Neural cell (in vitro differentiated cells): ENCODE results near the gene DLGAP4.

Experiments
- CTCF ChIP-seq: fragments of 450-650 bp; IDR thresholded peaks from 2 replicates; pipeline ENCODE4 v1.5.1; 2014; ENCODE audit warnings: antibody characterized with exemption, mild to moderate bottlenecking, moderate library complexity; ENCODE audit not compliant: poor library complexity, severe bottlenecking
- EP300 ChIP-seq: fragments of 450-650 bp; conservative IDR thresholded peaks from 2 replicates; pipeline ENCODE4 v1.6.1; 2014; ENCODE audit warnings: antibody characterized with exemption, mild to moderate bottlenecking, moderate library complexity; ENCODE audit not compliant: poor library complexity, severe bottlenecking
- EZH2 ChIP-seq: fragments of 200-600, 300-800 bp; shearing (Covaris generic), sonication (generic); IDR thresholded peaks from 2 replicates; pipeline ENCODE4 v1.6.1; 2014; ENCODE audit warnings: antibody characterized with exemption, low read length, borderline replicate concordance, mild to moderate bottlenecking; ENCODE audit not compliant: insufficient read depth, poor library complexity, severe bottlenecking
- POLR2AphosphoS5 ChIP-seq: IDR thresholded peaks from 2 replicates; pipeline ENCODE4 v1.6.1; 2012
- RAD21 ChIP-seq: fragments of 450-650 bp; conservative IDR thresholded peaks from 2 replicates; pipeline ENCODE4 v1.6.1; 2014; ENCODE audit warnings: antibody characterized with exemption, mild to moderate bottlenecking, moderate library complexity
- SMC3 ChIP-seq: fragments of 450-650 bp; conservative IDR thresholded peaks from 2 replicates; pipeline ENCODE4 v1.6.1; 2014; ENCODE audit warnings: antibody characterized with exemption, mild to moderate bottlenecking, moderate library complexity; ENCODE audit not compliant: poor library complexity
- TAF1 ChIP-seq: IDR thresholded peaks from 2 replicates; pipeline ENCODE4 v1.6.1; 2012; ENCODE audit warnings: low read depth

- TF ChIP-seq EP300 (no peak), EZH2 (no peak), CTCF (no peak), TAF1 (no peak), POLR2AphosphoS5 (no peak), RAD21 (no peak), SMC3 (no peak)
Measured at GRCh38 chr20:36574366-36575135, 268.4 kb downstream of the DLGAP4 start.
